IPS-NIHi7 (cell line): Measurements from ENCODE around the gene NUMA1.

Source experiments
- DNase-seq: peaks from one replicate; pipeline ENCODE4 v3.0.0; 2012; ENCODE audit warnings: mixed read lengths; ENCODE audit errors: extremely low spot score

NUMA1 gene

GRCh38 chr11:72080326-72081183 is at the start of gene NUMA1, which contains the start of gene LRRC51:
Gene NUMA1, minus strand, starts transcription at chr11:72080542. Its CDS starts 44,599 bp downstream, at chr11:72035943.
Gene LRRC51, plus strand, starts transcription at chr11:72080850. Its CDS starts 8,234 bp downstream, at chr11:72089084.
- peak; percentile 91 for DNase-seq

GRCh38 chr11:72129381-72129780 is 49.0 kb upstream of the NUMA1 start:
- no peak for DNase-seq

- no peak for DNase-seq
Observed at GRCh38 chr11:72127923-72128322, 47.6 kb upstream of the NUMA1 start.

DNA sequence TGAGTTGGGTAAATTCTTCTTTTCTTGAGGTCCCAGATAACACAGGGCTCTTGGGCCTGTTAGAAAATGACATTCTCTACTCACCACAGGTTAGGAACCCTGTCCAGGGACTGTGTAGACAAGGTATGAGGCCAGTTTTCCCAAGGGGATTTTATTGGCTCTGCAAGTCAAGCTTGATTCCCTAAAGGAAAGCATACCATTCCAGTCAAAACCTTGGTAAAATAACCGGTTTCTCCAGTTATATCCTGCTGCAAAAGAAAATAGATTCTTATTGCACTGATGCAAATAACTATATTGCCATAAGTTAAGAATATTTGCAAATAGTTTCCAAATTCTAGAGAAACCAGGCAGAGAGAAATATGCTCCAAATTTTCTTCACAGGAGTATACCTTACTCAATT is 45.6 kb upstream of the NUMA1 start:
- DNase-seq: no peak

DNA sequence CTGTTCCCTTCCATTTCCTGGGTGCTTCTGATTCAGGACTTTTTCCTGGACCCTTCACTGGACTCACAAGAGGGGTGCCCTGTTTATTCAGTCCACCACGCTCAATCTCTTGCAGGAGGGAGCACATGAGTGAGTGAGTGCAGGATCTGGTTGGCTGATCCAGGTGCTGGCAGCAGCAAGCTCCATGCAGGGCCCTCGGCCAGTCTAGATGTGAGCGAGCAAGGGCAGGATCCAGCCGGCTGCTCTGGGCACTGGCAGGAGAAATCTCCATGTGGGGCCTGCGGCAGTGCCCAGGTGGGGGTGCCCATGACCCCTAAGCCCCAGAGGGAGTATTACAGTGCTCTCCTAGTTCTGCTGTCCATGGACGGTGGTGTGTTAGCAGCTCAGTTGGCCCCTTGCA is 43.7 kb upstream of the NUMA1 start:
- DNase-seq: no peak

DNA sequence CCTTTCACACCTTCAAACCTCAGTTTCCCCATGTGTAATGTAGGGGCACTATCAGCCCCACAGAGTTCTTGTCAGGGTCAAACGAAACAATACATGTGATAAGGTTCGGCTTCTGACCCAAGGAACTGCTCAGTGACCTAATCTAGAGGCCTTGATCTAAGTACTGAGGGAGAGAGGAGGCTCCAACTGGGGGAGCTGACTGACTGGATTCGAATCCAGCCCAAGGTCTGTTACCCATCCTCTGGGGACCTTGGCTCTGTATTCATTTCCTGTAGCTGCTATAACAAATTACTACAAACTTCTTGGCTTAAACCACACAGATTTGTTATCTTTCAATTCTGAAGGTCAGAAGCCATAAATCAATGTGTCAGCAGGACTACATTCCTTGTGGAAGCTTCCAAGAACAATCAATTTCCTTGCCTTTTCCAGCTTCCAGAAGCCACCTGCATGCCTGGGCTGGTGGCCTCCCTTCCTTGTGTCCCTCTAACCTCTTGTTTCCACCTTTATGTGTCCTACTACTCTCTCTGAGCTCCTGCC is 42.8 kb upstream of the NUMA1 start:
- DNase-seq: no peak

DNA sequence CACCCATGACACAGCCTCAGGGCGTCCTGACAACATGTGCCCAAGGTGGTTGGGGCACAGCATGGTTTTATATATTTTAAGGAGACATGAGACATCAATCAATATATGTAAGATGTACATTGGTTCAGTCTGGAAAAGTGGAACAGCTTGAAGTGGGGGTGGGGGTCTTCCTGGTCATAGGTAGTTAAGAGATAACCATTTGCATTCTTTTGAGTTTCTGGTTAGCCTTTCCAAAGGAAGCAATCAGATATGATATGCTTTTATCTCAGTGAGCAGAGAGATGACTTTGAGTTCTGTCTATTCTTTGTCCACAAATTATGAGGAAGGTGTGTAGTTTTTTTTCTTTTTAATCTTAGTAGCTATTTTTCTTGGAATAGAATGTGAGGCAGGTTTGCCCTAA is 42.3 kb upstream of the NUMA1 start:
- DNase-seq: no peak

GRCh38 chr11:72120930-72121329 is 40.6 kb upstream of the NUMA1 start:
- no peak for DNase-seq

DNA sequence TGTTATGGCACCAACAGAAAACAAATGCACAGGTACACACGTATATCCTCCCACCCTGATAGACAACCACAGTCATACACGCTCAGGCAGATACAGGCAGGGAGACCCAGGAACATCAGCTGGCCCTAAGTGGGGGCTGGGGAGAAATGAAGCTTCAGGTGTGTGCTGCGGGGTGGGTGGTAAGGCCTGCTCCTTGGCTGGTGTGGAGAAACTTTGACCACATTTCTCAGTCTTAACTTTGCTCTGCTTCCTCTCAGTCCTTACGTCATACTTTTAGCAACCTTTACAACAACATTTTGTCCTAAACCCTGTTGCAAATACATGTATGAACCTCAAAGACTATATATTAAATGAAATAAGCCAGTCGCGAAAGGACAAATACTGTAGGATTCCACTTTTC is 38.9 kb upstream of the NUMA1 start:
- DNase-seq: no peak

DNA sequence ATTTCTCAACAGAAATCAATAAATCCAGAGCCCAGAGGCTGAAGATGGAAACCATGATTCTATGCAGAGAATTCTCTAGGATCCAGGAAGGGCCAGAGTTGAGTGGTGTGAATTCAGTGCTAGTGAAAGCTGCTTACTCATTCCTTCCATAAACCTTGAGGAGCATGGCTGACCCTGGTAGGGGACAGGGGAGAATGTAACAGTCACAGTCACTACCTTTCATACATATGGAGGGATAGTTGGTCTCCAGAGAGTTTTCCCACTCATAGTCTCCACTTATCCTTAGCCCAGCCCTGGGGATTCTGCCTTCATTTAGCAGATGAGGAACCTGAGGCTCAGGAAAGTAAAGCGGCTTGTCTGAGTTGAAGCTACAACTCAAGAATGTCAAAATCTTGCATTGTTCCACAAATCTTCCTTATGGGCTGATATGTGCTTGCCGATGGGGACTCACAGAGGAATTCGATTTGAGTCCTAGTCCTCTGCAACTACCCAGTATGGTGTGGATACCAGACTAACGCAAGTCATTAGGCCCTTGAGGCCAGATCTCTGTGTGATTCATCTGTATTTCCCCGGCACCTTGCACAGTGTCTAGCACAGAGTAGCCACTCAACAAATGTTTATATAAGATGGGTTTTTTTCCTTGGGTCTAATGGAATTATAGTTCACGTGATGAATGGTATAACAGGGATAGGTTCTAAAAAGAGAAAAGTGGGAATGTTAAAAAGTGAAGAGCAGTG is 35.8 kb upstream of the NUMA1 start:
- DNase-seq: no peak

DNA sequence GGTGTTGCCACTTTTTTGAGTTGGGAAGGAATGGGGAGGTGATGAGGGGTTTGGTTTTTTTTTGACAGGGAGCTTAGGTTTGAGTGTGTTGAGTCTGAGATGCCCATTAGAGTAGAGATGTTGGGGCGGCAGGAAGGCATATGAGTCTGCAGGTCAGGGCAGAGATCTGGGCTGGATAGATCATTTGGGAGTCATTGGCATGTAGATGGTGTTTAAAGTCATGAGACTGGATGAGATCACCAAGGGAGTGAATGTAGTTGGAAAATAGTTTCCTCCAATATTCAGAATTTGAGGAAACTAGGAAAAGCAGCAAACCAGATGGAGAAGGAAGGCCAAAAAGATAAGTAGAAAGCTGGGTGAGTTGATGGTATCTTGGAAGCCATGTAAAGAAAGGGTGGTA is 34.2 kb upstream of the NUMA1 start:
- no peak for DNase-seq

DNA sequence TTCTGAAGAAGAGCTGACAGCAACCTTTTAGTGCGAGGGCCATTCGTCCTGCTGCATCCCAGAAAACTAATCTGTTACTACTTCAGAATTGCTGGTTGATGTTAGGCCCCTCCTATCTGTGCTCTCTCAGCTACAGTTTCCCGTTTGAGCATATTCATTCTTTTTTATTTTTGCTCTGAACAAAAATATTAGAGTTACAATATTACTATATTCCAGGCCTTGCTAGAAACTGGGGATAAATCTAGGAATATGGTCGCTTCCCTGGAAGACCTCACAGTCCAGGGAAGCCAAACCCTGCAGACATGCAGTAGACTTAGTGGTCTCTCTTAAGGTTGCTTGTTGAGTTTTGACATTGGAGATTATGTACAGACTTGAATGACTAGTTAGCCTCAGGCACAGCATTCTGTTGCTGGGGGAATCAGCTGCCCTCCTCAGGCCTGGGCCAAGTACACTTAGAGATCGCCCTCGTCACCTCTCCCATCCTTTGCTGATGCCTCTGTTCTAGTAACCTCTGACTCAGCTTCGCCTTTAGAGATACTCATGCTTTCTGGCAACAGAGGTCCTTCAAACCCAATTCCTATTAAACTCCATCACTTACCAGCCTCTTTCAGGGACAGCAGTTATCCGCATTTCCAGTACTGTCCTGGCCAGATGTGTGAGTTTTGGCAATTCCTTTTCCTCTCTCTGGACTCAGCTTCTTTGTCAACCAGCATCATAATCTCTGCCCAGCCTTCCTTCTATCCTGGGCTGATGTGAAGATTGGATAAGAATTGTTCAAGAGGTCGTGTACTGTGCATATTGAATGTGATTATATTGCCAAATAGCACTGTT is 32.9 kb upstream of the NUMA1 start:
- DNase-seq: no peak

DNA sequence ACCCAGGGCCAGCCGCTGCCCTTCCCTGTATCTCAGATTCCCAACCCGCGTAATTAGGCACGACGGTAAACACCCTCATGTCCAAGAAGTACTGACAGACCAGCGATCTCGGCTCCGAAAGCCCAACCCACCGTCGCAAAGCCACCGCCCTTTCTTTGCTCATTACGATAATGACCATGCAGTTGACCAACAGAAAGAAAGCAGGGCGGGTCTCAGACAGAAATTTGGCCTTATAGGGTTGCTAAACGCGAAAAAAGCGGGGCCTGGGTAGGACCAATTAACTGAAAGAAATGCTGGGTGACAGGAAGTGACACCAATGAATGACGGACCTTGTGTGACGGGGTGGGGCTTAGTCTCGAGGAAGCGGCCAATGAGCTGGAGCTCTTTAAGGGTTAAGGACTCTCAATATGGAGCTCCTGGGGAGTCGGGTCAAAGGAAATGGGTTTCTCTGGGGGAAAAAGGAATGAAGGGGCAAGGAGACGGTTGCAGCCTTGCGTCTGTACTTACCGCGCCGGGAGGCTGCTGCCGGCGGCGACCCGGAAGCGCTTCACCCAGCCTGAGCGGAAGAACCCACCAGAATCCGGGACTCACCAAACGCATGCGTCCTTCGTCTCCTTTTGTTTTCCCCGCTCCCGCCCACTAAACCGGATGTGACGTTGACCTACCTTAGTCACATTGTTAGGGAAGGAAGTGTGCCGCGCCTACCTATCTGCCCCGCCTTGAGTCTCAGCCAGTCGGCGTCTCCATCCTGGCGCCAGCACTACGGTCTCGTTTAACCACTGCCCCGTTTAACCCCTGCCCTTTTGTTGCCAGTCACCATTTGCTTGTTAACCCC is 32.0 kb upstream of the NUMA1 start, which contains the start of gene ANAPC15:
Gene ANAPC15 (minus strand): TSS at position 553 of the 835 bp plus-strand sequence. CDS start 1,419 bp downstream, outside the sequence.
- DNase-seq: peak; percentile 93

DNA sequence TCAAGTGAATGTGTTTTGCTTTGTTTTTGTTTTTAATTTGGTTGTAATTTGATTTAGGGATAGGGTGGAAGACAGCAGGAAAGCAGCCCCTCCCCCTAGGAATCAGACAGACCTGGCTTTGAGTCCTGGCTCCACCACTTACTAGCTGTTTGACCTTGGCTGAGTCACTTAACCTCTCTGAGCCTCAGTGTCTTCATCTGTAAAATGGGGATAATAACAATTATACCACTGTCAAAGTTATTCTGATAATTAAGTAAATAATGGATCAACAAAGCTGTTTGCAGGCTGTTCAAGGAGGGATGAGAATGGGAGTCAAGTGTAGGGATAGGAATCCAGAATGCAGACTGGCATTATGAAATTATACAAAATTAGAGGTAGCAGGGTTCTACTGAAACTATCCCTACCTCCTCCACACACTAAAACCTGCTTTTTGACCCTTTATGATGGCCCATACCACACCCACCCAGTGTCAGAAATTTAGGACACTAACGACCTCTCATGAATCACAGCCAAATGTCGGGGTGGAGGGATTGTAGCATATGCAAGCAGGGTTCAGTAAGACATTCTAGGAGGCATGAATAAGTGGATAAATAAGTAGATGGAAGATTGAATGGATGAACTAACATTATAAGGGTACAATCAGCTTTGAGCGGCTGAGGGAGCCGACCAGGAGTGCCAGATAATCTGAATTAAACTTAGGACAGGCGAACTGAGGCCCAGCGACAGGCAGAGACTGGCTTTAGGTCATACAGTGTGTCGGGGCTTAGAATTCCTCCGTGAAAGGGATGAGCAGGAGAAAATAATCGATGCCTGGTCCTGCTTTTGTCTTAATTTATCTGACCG is 31.2 kb upstream of the NUMA1 start:
- no peak for DNase-seq

DNA sequence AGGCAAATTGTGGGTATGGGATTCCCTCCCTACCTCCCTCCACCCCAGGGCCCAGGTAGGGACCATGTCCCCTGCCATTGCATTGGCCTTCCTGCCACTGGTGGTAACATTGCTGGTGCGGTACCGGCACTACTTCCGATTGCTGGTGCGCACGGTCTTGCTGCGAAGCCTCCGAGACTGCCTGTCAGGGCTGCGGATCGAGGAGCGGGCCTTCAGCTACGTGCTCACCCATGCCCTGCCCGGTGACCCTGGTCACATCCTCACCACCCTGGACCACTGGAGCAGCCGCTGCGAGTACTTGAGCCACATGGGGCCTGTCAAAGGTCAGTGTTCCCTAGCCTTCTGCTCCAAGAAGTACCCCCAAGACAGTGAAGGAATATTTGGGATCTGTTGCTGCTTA is 25.5 kb upstream of the NUMA1 start, which contains the start of gene TOMT:
Gene TOMT (plus strand): TSS at position 37 of the 400 bp plus-strand sequence. CDS start 28 bp downstream, at position 65.
- no peak for DNase-seq

DNA sequence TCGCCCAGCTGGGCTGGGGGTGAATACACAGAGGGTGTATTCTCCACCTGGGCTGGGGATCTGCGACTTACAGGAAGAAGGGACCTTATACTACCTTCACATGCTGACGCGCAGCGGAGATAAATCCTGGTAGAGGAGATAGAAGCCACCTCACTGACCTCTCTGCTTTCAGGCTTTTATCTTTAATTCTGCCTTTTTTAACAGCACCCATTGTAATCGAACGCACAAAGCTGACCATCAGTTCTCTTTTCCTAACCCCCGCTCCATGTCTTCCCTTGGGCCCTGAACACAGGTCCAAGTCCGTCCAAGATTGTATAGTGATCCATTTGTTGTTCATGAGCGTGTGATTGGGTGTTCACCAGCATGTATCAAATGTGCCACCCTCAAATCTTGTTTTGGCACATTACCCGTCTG is 23.4 kb upstream of the NUMA1 start:
- no peak for DNase-seq

- peak; percentile 97 for DNase-seq
Observed at GRCh38 chr11:72102946-72103753, 22.8 kb upstream of the NUMA1 start, which contains the start of gene LAMTOR1. Gene LAMTOR1, minus strand, starts transcription at chr11:72103297. Its CDS starts 73 bp downstream, at chr11:72103224.

DNA sequence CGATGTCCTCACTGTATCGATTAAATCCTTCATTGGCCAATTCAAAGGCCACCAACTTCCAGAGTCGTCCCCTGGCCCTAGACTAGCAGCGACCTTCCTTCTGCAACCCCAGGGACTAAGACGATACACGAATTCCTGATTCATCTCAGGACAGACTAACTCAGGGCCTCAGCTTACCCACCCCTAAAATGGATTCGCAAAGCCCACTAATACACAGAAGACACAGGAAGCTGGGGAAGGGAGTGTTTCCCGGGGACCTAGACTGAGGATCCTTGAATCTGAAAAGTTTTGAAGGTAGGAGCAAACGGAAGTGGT is 22.2 kb upstream of the NUMA1 start:
- no peak for DNase-seq

DNA sequence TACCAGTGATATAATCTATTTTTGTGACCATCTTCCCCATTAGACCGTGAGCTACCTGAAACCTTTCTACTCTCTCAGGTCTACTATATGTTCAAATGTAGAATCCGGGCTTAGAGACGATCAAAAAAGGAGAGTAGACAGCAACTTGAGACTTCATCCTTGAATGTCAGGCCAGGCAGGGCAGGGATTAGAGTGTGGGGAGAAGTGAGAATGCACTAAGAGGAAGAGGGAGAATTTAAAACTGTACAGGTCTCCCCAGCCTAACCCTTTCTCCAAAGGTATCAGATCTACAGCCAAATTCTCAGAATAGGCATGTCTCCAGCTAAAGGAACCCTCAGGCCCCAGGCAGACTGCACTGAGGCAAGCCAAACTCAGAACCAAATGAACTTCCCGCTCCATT is 21.8 kb upstream of the NUMA1 start:
- DNase-seq: no peak
